PFSK-1 (cell line): ENCODE data around the gene SCLY.

ENCODE experiments used
- FOXP2 ChIP-seq: optimal IDR thresholded peaks from 2 replicates; pipeline ENCODE3; 2011; ENCODE audit warnings: borderline replicate concordance, control low read depth, inconsistent platforms; ENCODE audit not compliant: insufficient read depth; ENCODE audit errors: extremely low read length, extremely low read depth
- POLR2AphosphoS5 ChIP-seq: IDR thresholded peaks from 2 replicates; pipeline ENCODE4 v1.6.1; 2012; ENCODE audit warnings: low read depth, mild to moderate bottlenecking, control low read depth, low read length, moderate library complexity
- REST ChIP-seq, 2 experiments: IDR thresholded peaks; 2 replicates each; pipeline versions ENCODE4 v1.6.1 to v1.8.0; 2011 to 2012; ENCODE audit warnings: low read depth in 2 of 2, low read length in 2 of 2, control low read depth in 1 of 2, inconsistent platforms in 1 of 2, mild to moderate bottlenecking in 1 of 2, moderate library complexity in 1 of 2; ENCODE audit not compliant: insufficient read depth in 1 of 2
- SIN3A ChIP-seq: IDR thresholded peaks from 2 replicates; pipeline ENCODE4 v1.6.1; 2012; ENCODE audit warnings: mild to moderate bottlenecking, low read length, moderate library complexity, borderline replicate concordance; ENCODE audit not compliant: insufficient read depth
- TAF1 ChIP-seq: IDR thresholded peaks from 2 replicates; pipeline ENCODE4 v1.6.1; 2012; ENCODE audit warnings: low read length, control low read depth, borderline replicate concordance; ENCODE audit not compliant: insufficient read depth

Gene SCLY

DNA sequence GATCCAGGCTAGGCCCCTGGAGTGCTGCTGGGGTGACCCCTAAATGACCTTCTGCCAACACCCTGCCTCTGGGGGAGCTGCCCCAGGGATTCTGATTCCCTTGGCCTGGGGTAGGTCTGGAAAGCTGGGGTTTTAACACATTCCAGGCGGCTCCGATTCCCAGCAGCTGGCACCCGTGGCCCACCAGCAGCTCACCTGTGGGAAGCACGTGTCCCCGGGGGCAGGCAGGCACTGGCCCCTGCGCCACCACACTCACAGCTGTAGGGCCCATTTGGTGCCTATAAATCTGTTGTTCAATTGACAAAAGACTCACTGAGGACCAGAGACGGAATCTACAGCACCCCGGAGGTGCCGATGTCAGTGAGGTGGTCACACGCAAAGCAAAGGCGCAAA lies 73.6 kb downstream of the SCLY start:
- TF ChIP-seq REST (IDR thresholded peaks at IDR 0.05; ENCODE audit: insufficient read depth in 1 of 2, low read depth in 2 of 2, low read length in 2 of 2) (no peak), SIN3A (no peak), TAF1 (no peak), FOXP2 (no peak), POLR2AphosphoS5 (no peak)

DNA sequence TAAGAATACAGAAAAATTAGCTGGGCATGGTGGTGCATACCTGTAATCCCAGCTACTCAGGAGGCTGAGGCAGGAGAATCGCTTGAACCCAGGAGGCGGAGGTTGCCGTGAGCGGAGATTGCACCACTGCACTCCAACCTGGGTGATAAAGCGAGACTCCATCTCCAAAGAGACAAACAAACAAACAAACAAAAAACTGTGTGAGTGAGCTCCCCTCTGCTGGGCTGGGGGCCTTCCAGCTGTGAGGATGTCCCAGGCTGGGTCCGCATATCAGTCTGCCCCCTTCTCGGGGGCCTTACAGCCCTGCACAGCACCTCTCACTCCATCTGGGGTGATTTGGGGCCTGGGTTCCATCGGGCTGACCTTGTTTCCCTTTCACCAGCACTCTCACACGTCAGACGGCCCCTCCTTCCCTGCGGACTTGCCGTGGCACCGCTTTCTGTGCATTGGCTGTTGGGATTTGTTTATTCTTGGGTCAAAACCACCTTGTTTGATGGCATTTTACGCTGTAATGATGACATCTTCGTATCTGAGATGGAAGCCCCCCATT lies 74.9 kb downstream of the SCLY start:
- TF ChIP-seq REST (IDR thresholded peaks at IDR 0.05; ENCODE audit: insufficient read depth in 1 of 2, low read depth in 2 of 2, low read length in 2 of 2): no peak
- TF ChIP-seq TAF1: no peak
- no peak for TF ChIP-seq FOXP2
- TF ChIP-seq POLR2AphosphoS5: no peak
- no peak for TF ChIP-seq SIN3A

GRCh38 chr2:238136820-238137537 lies 76.2 kb downstream of the SCLY start:
- TF ChIP-seq POLR2AphosphoS5 (no peak), SIN3A (no peak), REST (IDR thresholded peaks at IDR 0.05; ENCODE audit: insufficient read depth in 1 of 2, low read depth in 2 of 2, low read length in 2 of 2) (no peak), FOXP2 (no peak), TAF1 (no peak)

DNA sequence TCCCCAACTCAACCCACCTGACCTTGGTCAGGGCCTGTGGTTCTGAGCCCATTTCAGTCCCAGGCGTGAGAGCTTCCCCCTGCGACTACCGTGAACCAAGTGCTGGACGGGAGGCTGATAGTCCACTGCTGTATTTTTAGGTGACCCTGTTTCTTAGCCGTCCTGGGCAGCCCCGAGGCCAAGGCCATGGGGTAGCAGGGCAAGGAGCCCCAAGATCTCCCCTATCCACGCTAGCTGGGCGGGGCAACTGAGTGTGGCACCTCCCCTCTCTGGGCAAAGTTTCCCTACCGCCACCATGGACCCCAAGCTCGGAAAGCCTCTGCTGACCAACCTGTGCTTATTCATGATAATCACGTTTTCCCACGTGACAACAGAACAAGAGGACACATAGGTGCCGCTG lies 77.1 kb downstream of the SCLY start:
- TF ChIP-seq FOXP2: no peak
- no peak for TF ChIP-seq POLR2AphosphoS5
- no peak for TF ChIP-seq REST (IDR thresholded peaks at IDR 0.05; ENCODE audit: insufficient read depth in 1 of 2, low read depth in 2 of 2, low read length in 2 of 2)
- no peak for TF ChIP-seq SIN3A
- TF ChIP-seq TAF1: no peak
